Measurements from ENCODE around the gene MESD.
"Not testable (repeated sequence)": the region's sequence is repeated elsewhere in the genome, so short reads cannot be mapped to it uniquely, and the experiment has no call there.

MESD gene

DNA sequence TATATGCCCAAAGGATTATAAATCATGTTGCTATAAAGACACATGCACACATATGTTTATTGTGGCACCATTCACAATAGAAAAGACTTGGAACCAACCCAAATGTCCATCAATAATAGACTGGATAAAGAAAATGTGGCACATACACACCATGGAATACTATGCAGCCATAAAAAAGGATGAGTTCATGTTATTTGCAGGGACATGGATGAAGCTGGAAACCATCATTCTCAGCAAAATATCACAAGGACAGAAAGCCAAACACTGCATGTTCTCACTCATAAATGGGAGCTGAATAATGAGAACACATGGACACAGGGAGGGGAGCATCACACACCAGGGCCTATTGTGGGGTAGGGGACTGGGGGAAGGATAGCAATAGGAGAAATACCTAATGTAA is 24.2 kb downstream of the MESD start:
- DNase-seq (ENCODE audit: low read depth), result not testable (repeated sequence)

DNA sequence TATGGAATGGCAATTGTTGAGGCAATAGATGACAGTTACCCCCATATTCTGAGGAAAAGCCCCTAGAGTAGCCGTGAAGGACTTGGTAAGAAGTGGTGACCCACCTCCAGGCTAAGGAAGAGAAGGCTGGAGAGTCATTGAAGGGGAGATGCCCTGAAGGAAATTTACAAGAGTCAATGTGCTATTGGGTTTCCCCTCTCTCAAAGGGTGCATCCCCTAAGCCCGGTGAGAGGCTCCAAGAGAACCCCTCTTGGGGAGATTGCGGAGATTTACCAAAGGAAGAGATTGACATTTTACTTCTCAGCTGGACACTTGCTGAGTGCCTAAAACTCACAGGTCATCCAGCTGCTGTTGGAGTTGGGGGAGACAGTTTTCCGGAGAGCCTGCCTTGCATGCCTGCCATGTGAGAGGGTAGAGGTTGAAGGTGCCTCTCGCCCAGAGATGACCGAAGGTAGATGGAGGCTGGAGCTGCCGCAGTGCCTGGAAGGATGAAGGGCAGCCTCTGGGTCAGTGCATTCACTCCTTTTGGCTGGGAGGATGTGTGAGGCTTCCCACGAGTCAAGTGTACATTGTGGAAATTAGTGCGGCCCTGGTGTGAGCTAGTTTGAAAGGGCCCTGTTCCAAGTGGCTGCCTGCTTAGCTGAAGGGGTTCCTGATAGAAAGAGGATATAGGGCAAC is 30.7 kb downstream of the MESD start:
- no peak for DNase-seq (ENCODE audit: low read depth)

DNA sequence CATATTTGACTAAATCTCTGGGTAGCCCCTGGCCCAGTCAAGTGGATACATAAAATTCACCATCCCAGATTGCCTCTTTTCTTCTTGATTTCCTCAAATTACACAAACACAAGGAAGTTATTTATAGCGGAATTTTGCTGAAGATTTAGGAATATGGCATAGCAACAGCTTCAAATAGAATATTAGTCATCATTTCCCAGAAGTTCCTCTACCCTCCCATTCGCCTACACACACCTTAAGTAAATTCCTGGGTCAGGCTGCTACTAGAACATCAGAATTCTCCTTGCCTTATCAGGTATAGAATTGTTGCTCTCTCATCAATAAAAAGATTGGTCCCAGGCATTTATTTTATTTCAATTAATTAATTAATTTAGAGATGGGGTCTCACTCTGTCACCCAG is 31.6 kb downstream of the MESD start:
- DNase-seq (ENCODE audit: low read depth), result no peak

DNA sequence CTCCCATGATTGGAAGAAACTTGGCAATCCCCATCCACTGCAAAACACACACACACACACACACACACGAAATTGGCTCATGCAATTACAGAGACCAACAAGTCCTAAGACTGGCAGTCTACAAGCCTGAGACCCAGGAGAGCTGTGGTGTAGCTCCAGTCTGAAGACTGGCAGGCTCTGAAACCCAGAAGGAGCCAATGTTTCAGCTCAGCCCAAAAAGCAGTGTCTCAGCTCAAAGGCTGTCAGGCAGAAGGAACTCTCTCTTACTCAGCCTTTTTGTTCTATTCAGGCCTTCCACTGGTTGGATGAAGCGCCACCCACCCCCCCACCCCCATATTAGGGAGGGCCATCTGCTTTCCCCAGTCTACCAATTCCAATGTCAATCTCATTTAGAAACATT is 32.1 kb downstream of the MESD start:
- no peak for DNase-seq (ENCODE audit: low read depth)

DNA sequence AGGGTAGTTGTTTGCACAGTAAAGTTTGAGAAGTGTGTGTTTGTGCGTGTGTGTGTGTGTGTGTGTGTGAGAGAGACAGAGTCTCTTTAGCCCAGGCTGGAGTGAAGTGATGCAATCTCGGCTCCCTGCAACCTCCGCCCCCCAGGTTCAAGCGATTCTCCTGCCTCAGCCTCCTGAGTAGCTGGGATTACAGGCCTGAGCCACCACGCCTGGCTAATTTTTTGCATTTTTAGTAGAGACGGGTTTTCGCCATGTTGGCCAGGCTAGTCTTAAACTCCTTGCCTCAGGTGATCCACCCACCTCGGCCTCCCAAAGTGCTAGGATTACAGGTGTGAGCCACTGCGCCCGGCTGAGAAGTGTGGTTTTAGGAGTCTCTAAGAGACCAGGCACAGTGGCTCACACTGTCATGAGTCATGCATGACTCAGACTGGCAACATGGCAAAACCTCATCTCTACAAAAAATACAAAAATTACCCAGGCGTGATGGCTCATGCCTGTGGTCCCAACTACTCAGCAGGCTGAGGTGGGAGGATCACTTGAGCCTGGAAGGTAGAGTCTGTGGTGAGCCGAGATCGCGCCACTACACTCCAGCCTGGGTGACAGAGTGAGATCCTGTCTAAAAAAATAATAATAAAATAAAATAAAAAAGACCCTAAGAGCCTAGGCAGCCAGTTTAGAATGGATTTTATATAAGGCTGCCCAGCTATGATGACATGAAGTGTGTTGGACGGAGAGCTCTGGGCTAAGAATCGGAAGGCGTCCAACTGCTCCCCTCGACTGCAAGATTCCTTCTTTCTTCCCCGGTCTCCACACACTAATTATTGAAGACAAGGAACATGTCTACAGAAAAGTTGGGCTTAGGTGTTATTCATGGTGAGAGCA is 33.8 kb downstream of the MESD start:
- not testable (repeated sequence) for DNase-seq (ENCODE audit: low read depth)

DNA sequence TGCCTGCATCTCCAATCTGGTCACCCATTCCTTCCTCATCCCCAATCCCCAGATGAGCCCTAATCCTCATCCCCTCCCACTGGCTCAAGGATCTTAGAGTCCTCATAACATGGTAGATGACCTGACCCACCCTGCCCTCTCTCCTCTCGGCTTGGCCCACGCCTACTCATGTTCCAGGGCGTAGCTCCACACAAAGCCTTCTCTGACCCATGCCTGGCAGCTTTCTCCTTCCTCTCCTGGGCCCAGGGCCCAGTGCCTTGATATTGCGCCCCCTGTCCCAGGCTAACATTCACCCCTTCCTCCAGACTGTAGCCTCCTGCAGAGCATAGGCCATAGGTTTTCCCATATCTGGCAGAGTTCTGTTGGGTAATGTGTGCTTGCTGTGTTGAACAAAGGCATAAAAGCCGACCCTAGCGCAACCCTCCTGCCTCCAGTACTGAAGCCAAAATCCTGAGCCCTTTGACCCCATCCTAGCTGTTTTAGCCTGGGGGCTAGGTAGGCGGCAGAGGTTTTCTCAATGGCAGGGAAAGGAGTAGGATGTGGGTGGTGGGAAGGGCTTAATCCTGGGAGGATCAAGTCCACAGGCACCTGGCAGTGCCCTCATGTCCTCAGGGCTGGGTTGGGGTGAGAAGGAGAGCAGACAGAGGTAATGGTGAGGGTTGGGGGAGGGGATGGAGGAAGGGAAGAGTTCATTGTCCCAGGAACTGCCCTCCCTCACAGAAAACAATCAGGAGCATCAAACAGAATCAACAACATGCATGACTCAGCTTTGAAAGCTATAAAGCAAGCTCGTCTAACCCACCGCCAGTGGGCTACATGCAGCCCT is 35.5 kb downstream of the MESD start:
- no peak for DNase-seq (ENCODE audit: low read depth)

DNA sequence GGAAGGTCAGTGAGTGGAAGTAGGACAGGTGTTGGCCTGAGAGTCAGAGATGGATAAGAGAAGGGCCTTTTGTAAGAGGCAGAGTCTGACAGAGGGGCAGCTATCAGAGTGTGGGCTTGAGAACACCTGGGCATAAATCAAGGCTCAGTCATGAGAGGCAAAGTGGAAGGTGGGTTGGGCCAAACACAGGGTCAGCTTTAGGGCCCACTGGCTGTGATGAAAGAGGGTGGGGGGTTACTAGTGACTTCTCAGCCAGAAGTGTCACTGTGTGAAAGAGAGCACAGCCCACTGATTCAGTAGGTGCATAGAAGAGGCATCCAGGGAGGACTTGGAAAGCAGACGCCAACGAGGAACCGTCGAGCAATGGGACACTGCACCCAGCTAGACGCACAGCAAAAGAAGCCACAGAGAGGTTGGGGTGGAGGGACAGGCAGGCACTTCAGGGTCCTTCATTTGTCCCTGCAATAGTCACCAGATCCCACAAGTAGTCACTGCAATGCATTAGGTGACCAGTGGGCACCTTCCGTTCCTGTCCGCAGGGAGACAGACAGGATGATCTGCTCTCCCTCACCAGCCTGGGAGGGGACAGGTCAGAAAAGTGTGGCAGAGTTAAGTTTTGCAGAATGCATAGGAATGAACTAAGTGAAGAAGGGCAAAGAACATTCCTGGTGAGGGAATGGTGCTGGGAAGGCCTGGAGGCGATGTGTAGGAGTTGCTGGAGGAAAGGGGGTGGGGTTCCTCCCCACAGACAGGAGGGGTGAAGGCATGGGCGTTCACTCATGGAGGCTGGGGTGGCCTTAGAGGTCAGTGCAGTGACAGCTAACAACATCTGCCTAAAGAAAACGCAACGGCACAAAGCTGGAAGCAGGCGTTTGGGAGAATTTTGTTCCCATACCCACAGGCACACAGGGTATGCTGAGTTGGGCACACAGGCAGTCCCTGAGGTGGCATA is 36.3 kb downstream of the MESD start:
- no peak for DNase-seq (ENCODE audit: low read depth)

DNA sequence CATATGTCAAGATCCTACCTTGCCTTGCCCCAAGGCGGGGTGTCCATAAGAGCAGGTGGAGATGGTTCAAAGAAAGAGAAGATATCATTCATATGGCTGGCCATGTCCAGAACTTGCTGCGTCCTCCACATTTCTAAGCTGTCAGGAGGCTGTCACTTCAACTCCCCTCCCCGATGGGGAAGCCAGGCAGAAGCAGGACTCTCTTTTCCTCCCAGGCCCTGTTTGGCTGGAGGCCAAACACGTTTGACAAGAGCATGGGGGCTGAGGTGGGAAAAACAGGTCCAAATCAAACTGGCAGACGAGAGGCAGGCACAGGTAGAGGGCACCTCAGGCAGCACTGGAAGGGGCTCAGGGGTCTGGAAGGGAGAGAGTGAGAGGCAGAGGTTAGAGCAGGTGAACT is 37.7 kb downstream of the MESD start:
- no peak for DNase-seq (ENCODE audit: low read depth)

DNA sequence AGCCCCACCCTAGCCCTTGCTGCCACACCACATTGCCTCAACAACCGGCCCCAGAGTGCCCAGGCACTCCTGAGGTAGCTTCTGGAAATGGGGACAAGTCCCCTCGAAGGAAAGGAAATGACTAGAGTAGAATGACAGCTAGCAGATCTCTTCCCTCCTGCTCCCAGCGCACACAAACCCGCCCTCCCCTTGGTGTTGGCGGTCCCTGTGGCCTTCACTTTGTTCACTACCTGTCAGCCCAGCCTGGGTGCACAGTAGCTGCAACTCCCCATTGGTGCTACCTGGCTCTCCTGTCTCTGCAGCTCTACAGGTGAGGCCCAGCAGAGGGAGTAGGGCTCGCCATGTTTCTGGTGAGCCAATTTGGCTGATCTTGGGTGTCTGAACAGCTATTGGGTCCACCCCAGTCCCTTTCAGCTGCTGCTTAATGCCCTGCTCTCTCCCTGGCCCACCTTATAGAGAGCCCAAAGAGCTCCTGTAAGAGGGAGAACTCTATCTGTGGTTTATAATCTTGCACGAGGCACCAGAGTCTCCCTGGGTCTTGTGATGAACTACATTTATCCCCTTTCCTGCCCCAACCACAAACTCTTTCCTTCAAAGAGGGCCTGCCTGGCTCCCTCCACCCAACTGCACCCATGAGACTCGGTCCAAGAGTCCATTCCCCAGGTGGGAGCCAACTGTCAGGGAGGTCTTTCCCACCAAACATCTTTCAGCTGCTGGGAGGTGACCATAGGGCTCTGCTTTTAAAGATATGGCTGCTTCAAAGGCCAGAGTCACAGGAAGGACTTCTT is 39.1 kb downstream of the MESD start:
- DNase-seq (ENCODE audit: low read depth), result no peak

DNA sequence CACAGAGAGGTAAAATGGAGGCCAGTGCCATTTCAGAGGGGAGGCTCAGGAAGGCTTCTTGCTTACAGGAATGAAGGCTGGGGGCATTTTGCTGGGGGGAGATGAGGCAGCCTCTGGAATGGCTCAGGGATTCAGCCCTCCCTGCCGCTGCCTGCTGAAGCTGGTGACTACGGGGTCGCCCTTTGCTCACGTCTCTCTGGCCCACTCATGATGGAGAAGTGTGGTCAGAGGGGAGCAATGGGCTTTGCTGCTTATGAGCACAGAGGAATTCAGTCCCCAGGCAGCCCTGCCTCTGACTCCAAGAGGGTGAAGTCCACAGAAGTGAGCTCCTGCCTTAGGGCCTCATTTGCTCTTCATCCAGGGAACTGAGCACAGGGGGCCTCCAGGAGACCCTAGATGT is 39.9 kb downstream of the MESD start:
- no peak for DNase-seq (ENCODE audit: low read depth)

DNA sequence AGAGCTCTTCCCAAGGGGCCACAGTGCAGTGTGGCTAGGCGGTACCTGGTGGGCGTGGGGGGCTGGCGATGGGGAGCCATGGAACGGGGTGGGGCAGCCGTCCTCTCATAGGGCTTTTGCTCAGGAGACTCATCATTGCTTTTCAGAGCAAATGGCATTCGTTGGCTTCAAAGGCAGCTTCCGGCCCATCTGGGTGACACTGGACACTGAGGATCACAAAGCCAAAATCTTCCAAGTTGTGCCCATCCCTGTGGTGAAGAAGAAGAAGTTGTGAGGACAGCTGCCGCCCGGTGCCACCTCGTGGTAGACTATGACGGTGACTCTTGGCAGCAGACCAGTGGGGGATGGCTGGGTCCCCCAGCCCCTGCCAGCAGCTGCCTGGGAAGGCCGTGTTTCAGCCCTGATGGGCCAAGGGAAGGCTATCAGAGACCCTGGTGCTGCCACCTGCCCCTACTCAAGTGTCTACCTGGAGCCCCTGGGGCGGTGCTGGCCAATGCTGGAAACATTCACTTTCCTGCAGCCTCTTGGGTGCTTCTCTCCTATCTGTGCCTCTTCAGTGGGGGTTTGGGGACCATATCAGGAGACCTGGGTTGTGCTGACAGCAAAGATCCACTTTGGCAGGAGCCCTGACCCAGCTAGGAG is 40.8 kb downstream of the MESD start:
- no peak for DNase-seq (ENCODE audit: low read depth)

DNA sequence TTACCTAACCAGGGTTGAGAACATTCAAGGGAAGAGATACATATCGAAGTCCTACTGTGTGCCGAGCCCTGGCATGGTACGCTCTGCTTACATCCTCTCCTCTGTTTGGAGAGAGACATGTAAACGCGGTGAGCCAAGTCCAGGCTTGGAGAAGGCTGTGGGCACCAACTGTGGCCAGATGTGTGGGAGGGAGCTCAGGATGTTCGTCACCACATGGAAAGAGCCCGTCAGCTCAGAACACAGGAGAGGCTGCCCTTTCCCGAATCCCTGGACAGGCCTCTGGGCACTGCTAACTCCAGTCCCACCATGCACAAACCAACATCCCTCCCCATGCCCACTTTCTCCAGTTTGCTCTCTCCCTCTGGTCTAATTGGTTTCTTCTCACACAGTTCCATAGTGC is 43.0 kb downstream of the MESD start:
- no peak for DNase-seq (ENCODE audit: low read depth)

DNA sequence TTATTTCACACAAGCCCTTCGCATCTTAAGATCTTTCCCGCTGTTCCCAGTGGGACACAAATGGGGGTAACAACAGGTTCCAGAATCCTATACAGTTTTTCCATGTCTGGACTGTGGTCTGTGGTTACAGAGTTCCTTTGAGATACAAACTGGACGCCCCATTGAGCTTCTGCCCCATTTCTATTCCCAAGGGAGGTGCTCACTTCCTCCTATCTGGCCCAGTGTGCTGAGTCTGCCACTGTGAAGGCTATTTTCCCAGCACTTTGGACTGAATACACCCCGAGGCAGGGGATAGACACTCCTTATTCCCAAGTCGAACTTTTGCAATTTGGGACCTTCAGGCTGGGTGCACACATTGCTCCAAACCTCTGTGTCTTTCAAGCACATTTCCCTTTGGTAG is 44.0 kb downstream of the MESD start:
- DNase-seq (ENCODE audit: low read depth), result no peak

DNA sequence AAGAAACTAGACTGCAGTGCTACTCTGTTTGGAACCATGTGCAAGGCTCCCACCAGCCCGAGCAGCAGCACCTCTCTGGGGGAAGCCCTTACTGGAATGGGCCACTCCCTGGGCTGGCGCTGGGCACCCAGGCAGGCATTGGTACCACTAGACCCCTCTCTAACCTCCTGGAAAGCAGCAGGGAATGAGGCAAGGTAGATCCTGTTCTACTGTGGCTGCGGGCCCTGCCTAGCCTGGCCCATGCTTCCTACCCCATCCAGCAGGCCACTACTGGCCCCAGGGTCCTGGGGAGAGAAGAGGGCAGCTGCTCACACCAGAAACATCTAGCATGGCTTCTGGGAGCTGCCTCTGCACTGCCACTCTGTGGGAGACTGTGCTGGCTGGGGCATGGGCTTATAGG is 44.8 kb downstream of the MESD start:
- no peak for DNase-seq (ENCODE audit: low read depth)

DNA sequence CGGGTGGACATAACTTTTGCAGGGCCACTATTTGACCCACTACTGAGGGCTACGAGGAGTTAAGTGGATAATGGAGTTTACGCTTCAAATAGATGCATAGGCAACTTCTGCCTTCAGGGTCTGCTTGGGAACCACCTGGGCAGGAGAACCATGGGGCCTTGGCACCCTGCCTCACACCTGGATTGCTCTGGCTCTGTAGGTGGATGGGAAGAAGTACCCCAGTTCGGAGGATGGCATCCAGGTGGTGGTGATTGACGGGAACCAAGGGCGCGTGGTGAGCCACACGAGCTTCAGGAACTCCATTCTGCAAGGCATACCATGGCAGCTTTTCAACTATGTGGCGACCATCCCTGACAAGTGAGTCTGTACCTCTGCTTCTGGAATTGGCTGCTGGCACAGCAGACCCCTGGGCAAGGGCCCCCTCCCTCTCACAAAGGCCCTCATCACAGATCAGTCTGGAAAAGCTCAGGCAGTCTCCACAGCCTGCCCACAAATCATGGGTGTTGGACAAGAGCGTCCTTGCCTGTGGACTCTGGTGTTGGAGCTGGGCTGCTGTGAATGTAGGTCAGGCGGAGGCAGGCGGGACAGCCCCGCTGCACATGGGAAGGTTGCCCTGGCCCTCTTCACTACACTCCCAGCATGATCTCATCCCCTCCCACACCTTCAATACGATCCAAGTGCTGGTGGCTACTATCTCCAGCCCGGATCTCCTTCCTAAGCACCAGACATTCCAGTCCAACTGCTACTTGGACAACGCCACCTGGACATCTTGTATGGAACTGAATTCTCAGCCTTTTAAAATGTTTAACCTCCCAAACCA is 46.7 kb downstream of the MESD start:
- DNase-seq (ENCODE audit: low read depth), result no peak

DNA sequence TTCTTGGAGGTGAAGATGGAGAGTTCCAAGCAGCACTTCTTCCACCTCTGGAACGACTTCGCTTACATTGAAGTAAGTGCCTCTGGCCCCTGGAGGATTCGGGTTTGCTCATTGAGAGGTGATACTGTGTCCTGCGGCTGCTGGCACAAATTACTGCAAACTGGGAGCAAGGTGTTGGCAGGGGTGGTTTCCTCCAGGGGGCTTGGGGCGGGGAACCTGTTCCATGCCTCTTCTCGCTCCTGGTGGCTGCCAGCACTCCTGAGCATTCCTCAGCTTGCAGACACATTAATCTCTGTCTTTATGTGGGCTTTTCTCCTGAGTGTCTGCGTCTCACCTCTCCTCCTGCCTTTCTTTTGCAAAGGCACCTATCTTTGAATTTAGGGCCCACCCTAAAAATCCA is 47.4 kb downstream of the MESD start:
- no peak for DNase-seq (ENCODE audit: low read depth)

DNA sequence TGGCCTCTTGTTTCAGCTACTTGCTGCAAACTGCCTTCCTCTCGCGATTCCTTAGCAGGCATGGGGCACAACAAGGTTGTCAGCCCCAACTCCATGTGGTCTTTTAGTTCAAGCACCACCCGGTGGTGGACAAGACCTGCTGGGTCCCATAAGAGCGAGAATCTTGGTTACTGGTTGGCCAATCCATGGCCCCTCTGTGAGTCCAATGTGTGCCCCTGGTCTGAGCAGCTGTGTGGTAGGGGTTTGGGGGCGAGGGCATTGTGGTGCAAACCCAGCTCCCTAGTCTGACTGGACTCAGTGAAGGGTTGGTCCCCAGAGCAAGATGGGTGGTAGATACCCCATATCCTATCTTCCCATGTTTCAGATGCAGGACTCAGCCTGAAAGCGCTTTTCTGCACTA is 48.8 kb downstream of the MESD start:
- no peak for DNase-seq (ENCODE audit: low read depth)

DNA sequence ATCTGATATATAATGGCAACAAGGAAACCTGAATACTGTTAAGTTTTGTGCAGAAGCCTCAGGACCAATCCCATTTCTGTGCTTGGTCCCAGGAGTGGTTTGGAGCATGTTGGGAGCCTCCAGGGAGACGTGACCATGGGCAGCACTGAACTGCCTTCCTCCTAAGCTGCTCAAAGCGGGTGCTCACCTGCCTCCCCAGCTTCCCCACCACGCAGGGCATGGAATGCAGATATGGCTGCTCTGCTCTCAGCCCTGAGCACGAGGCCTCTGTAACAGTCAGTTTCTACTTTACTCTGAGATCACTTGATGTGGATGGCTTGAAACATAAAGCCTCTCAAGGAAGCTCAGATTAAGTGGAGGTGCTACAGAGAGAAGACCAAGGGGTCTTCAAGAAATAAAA is 49.3 kb downstream of the MESD start:
- no peak for DNase-seq (ENCODE audit: low read depth)

DNA sequence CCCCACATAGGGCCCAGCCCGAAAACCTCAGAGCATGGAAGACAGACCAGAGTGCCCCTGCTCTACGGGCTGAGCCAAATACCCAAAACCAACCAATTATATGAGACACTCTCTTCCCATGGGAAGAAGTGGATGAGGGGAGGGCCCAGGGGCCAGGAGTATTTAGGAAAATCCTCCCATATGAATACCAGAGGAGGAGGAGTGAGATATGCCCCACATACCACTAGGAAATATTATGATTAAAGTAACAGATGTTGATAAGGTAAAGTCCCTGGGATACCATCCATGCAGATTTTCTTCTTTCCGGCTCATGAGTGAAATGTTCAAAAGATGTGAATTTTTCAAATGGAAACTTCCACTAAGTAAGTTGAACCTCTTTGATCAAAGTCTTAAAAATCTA is 50.4 kb downstream of the MESD start:
- DNase-seq (ENCODE audit: low read depth), result no peak
